NCI-H2107 (cell line): Measurements from ENCODE around the gene PRKCH.
"Not testable (repeated sequence)": the region's sequence is repeated elsewhere in the genome, so short reads cannot be mapped to it uniquely, and the experiment has no call there.

Source experiments
- DNase-seq: peaks from one replicate; lab custom pipeline; 2025; lab: John Stamatoyannopoulos, UW

The PRKCH gene

DNA sequence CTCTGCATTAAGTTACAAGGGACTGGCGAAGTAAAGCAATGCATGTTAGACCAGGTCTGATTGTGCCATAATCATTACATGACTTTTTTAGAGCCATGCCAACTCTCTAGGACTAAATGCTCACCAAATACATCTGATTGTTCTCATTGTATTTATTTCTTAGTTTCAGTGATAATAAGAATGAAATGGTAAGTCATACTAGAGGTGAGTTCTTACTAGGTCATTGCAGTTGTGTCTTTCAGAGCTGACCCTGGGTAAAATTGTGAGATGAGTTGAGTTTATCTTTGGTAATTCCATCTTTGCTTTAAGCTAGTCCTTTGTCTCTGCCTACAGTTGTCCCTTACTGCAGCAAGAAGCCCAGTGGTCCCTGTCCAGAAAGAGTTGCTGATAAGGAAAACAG is 73.2 kb downstream of the PRKCH start:
- no peak for DNase-seq

DNA sequence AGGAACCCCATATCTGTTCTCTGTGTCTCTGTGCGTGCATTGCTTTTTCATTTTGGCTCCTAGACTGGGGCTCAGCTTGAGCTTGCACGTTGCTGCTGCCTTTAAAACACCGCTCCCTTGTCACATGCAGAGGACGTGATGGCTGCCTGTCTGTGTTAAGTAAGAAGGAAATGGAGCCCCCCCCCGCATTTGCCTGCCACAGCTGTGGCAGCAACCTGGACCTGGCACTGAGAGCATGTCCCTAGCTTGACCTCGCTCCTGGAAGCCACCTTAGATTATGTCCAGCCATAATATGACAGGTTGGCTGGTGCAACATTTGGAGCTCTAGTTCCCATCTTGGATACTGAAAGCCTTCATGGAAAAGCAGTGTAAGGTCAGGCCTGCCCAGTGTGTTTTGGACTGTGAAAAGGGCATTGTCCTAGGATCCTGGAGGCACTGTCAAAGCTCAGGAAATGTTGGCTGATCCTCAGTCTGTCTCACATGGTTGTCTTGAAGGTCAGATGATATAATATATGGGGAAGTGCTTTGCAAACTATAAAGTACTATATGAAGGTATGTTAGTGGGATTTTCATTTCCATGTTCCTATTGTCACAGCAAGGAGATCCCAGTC is 73.8 kb downstream of the PRKCH start:
- no peak for DNase-seq

DNA sequence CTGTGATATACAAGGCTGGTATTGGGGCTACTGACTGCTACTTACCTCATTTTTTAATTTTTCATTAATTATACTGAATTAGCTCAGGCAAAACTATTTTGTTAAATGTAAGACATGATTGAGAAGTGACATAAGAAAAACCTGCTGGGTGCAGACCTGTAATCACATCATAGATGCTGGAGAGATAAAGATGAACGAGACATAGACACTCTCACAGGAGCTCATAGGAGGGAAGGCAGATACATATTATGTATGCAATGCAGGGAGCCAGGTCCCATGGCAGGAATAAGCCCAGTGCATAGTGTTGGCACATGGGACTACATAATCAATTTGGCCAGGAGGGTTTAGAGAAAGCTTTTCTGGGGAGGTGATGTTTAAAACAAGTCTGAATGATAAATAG is 74.9 kb downstream of the PRKCH start:
- DNase-seq = no peak

DNA sequence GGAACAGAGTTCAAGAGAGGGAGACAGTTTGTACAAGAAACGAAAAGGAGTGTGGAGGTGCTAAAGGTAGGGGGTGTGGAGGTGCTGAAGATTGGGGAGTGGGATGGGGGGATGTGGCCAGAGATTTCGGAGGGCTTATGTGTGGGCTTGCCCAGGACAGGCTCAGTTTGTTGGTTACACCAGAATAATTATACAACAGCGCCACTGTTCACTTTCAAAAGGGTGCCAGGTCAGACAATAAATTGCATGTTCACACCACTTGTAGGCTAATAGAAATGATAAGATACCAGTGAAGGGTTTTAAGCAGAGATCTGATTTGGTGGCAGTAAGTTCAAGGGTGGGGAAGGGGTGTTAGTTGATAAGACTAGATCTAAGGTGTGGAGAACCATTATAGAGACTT is 75.3 kb downstream of the PRKCH start:
- no peak for DNase-seq

DNA sequence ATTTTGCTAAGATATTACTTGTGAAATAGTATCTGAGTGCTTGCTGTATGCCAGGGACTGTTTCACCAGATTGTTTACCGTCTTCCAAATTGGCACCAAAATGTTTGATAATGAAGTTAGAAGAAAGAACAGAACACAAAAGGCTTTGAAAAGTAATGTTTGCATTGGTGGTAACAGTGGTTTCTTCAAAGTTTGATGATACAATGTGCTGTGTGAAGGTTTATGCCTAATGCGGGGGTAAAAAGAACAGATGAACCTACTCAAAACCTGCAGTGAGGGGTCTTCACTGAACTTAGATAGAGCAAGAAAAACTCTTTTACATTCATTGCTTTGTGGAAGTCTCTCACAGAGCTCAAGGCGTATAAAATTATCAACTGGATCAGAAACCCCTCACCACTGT is 76.2 kb downstream of the PRKCH start:
- no peak for DNase-seq

DNA sequence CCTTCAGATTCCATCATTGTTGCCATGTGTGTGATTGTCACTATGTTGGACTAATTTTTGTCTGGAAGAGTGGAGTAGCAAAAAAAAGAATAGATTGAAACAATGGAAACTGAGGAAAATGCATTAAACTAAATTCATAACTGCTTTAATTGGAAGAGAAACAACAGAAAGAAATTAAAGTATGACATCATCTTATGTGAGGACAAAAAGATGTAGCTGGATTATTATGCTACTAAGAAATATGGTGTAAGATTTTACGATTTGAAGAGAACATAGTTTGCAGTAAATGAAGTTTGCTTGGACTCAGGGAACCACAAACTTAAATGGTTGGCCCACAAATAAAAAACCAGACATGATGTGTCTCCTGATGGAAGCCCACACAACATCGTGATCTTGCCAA is 76.8 kb downstream of the PRKCH start:
- no peak for DNase-seq

DNA sequence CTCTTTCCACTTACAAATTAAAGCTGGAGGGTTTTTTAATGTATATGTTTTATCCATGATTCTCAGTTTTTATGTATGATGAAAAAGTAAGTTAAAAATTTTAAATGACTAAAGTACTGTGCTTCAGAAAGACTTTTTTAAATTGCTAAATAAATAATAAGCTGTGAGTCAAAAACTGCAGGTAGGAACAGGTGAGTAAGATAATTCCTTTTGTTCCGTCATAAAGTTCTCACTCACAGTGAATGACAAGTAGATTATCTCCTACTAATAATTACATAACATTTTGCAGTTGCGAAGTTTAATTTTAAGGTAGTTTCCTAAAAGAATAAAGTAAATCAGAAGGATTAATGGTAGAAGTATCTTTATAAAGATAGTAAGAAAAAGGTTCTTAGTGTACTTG is 78.0 kb downstream of the PRKCH start:
- no peak for DNase-seq

DNA sequence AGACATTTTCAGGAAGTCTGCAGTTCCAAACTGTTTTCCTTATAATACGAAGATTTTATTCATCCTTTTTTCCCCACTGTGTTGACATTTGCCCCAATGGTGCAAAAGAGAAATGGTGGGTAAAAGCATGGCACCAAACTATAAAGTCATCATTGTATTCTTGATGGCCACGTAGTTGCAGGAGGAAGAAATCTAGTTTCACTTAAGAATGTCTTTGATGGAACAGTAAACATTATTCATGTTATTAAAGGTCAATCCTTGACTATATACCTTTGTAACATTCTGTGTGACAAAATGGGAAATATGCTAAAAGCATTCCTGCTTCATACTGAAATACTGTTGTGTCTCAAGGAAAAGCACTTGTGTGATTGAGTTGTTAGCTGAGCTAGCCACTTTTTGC is 80.1 kb downstream of the PRKCH start:
- no peak for DNase-seq

DNA sequence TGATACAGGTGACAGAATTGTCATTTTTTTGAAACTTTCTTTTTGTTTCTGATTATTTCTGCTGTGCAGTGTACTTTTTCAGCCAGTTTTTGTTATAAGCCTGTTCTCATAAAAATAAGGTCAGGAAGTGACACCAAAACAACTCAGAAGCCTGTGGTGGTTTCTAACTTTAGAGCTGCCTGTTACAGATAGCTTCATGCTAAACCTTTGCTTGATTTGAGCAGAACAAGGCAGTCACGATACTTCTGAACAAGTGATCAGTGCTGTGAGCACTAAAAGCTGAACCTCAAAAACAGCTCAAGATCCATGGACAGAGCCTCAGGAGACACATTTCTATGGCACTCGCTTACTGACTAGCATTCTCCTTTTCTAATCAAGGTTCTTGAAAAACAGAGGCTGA is 82.0 kb downstream of the PRKCH start:
- DNase-seq = no peak

DNA sequence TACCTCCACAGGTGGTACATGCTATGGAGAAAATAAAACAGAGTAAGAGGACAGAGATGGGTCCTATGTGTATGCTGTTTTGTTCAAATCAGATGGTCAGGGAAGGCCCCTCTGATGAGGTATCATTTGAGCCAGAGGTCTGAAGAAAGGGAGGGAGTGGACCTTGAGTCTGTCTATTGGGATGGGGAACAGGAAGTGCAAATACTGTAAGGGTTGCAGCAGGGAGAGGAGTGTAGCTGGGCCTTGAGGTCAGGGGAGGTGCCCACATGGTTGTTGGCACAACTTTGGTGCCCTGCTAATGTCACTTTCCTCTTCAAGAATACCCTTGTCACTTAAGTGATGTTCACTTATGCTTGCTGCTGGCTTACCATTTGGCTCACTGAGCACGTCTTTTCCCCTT is 83.3 kb downstream of the PRKCH start:
- no peak for DNase-seq

DNA sequence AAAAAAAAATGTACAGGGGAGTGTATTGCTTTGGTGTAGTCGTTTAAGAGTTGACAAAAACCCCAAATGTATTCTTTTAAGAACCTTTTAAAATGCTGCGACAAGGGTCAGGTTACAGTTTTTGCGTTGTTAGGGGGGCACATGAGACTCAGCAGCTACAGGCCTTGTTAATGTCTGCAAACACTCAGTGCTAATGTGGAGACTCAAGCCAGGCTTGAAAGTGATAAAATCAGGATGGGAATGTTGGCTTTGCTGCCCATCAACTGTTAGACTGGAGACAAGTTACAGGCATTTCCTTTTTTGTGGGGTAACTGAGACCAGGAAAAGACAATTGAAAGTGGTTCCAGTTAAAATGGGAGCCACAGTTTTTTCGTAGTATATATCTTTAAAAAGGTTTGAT is 84.8 kb downstream of the PRKCH start:
- no peak for DNase-seq

DNA sequence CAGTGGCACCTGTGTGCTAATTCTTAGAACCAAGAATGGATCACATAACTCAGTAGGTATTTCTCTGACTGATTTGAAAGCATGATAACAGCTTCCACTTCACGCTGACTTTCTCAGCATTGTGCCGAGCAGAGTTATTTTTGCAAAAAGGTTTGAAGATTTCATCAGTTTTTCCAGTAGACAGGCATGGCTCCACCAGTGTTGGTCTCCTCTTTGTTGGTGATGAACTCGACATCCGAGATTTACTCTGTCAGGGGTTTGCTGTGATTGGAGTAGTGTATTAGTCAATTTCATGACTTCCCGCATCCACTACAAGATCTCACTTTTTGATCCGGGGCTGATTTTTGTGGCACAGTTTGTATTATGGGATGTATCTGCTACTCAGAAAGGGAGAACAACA is 85.3 kb downstream of the PRKCH start:
- DNase-seq = no peak

DNA sequence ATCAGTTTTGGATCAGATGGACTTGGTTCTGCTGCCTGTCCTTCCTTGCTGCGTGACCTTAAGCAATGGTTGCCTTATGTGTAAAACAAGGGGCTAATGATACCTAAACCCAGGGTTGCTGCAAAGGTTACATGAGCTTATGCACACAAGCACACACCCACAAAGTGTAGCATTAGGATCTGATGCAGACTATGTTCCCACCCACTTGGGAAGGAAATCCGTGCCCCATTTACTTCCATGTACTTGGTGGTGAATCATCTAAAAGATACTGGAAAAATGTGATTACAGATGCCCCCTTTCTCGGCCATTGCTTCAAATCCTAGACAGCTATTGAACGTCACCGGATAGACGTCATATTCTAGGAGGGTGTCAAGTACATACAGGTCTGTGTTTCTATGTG is 87.1 kb downstream of the PRKCH start:
- no peak for DNase-seq

DNA sequence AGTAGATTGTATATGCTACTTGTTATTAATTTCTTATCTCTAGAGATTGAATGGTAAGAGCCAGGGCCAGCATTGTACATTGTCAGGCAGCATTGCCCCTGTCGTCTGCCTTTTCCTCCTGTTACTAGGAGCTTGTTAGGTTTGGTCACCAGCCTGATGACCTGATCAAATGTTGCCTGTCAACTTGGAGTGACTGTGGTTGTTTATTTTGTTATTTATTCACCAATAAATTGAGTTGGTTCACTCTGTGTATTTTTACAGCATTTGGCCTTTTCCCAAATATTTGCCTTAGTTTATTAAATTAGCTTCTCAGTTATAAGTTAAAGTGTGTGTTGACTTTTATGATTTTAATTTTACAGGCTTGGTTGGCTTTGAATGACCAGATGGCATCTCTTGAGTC is 88.4 kb downstream of the PRKCH start:
- DNase-seq = no peak

DNA sequence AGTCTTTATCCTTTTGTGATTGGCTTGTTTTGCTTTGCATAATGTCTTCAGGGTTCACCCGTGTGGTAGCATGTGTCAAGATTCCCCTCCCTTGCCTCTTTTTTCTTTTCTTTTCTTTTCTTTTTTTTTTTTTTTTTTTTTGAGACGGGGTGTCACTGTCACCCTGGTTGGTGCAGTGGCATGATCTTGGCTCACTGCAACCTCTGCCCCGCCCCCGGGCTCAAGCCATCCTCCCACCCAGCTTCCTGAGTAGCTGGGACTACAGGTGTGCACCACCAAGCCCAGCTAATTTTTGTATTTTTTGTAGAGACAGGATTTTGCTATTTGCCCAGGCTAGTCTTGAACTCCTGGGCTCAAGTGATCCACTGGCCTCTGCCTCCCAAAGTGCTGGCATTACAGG is 94.6 kb downstream of the PRKCH start:
- not testable (repeated sequence) for DNase-seq

DNA sequence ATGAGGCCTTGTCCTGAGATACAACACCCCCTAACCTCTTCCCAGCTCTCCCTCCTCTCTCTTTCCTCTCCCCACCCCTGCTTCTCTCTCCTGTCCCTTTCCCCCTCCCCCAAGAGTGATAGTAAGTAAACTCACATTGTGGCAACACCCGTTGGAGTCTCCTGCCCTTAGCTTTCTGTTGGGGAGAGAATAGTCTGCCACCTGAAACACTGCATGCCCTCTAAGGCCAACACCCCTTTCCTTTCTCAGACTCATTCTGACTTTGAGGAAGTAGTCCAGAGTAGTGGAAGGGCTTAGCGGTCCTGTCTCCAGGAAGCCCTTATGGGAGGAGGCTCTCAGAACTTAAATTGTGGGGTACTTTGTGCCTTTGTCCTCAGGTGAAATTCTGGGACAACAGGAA is 95.2 kb downstream of the PRKCH start:
- DNase-seq = no peak

DNA sequence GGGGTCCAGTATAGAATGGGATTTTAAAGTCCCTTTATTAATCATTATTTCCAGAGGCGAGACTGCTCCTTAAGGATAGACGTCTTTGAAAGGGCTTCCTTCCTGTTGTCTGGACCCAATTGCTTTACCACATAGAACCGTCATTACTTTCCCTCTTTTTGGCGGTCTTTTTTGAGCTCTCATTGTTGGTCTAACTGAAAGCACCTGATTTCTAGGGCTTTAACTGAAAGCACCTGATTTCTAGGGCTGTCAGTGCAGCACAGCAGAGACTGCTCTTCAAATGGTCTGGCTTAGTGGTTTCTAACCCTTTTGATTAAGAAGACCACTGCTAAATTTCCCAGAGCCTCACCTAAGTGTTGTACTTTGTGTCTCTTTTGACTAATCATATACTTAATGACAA is 95.8 kb downstream of the PRKCH start:
- no peak for DNase-seq

DNA sequence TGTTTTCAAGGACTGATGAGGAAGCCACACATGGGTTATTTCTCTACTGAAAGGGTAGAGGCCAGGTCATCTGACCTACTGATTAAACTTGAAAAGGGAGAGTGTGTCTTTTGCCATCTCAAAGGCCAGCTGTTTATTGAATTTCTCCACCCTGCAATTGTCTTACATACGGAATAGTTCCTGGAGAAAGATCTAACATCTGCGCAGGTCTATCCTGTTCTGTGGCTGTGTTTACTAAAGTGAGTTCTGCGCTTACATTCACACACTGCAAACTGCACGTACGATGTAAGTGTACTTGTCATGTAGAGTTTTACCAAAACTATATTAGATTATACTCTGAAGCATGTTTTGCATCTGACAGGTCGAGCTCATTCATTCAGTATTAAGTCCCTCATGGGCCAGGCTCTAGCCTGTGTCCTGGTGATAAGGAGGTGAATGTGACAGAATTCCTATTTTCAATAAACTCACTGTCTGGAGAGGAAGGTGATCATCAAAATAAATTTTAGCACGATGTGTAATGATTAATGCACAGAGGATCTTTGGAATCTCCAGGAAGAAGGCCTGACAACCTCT is 96.6 kb downstream of the PRKCH start:
- no peak for DNase-seq

DNA sequence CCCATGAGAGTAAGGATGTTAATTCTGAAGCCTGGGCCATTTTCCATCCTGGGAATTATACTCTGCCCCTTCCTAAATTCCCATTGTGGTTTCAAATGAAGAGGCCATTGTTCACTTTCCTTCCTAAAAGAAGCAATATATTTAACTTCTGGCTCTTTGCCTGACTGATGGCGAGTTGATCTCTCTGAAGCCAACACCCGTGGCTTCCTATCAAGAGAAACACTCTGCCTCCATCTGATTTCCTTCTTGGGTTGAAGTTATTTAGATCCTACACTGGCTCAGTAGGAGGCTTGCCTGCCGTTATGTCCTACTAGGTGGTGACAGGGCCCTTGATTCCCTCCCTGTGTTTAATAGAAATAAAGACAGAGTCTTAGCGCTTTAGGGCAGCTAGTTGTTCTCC is 97.4 kb downstream of the PRKCH start:
- no peak for DNase-seq

DNA sequence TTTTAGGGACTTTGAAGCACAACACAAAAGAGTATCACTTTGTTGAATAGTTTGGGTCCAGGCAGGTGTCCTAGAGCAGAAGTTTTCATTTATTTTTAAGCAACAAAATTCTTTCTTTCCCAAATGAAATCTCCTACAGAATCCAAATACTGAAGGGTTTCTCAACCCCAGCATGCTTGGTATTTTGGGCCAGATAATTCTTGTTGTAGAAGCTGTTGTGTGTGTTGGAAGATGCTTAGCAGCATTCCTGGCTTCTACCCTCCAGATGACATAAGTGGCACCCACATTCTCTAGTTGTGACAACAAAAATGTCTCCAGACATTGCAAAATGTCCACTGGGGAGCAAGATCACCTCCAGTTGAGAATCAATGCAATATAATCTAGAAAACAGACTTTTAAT is 97.8 kb downstream of the PRKCH start:
- no peak for DNase-seq

DNA sequence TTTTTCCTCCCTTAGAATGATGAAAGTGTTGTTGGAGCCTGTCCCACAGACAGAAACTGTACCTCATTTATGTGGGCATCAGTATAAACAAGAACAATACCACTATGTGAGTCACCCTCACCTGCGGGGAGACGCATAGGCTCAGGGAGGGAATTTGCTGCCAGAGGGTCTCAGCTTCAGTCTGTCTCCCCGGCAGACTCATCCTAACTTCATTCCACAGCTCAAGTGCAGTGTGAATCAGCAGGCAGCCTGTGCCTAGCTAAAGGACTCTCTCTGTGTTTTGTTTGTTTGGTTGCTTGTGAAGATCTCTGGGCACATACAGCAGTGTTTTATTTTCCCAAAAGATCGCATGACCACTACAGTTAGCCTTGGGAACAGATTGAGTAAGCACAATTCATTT is 98.9 kb downstream of the PRKCH start:
- DNase-seq = no peak

DNA sequence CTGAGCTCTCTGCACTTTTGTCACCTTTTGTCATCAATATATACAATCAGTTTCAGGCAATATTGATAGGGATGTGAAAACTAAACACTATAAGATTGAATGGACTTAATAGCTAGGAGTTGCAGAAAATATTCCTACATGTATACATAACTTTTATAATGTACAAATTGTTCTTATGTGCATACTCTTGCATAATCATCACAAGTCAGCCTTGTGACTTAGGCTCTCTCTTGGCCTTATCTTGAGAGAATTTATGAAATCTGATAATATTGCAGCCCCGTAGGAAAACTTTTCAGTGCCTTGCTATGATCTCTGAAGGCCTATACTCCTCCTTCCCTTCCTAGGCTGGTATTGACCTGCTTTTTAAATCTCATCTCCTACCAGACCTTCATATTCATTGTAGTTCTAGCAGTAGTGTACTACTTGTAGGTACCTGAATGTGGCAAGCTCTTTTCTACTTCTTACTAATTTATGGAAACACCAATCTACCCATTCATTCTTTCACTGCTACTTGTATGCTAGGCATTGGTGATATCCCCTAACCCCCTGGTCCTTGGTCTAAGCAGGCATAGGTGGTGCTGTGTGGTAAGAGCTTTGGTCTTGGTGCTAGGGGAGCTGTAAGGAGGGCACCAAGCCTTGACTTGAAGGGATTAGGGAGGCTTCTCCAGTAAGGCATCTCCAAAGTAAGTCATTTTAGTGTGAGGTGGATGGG is 100.0 kb downstream of the PRKCH start:
- DNase-seq = no peak

DNA sequence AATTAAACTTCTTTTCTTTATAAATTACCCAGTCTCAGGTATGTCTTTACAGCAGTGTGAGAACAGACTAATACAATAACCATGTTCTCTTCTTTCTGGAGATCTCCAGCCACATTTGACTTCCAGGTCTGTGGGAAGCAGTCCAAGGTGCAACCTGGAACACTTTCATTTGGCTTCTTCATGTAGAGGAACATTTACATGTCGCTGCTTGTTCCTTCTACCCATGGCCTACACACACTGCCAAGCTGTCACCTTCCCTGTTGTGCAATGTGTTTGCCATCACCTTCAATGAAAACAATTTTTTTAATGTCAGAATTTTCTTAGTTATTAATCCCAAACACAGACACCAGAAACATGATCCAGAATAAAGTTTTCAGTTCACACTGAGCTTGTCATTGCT is 104.7 kb downstream of the PRKCH start:
- DNase-seq = no peak

DNA sequence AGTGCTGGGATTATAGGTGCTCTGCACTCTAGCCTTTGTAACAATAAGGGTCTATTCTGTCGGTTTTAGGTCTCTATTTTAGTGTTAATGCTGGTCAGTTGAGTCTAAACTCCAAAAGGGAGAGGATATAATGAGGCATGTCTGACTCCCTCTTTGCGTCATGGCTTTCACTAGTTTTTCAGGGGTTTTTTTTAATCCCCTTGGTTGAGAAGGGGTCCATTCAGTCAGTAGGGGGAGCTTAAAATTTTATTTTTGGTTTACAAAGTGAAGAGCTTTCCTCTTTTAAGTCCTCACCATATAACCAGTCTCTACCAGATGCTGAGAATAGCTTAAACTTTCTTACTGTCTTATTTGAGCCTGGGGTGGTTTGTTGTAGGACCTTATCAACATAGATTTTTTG is 106.9 kb downstream of the PRKCH start:
- DNase-seq = no peak
